Measurements from ENCODE around the gene THPO.

- no peak for TF ChIP-seq MYC (IDR thresholded peaks at IDR 0.05; ENCODE audit: insufficient read depth, insufficient read length, insufficient replicate concordance, low read length, severe bottlenecking)
- TF ChIP-seq GATAD2B (conservative IDR thresholded peaks at IDR 0.05; ENCODE audit: low read depth), result no peak
- no peak for TF ChIP-seq USF2 (IDR thresholded peaks at IDR 0.05; ENCODE audit: borderline replicate concordance, low read depth, low read length)
- TF ChIP-seq CTCF (IDR thresholded peaks at IDR 0.05 in 2 of 3, conservative IDR thresholded peaks at IDR 0.05 in 1 of 3; ENCODE audit: control insufficient read depth in 2 of 3, extremely low read depth in 1 of 3, insufficient read depth in 1 of 3, low read depth in 3 of 3, low read length in 3 of 3), result no peak
- no peak for TF ChIP-seq CHD2 (IDR thresholded peaks at IDR 0.05; ENCODE audit: borderline replicate concordance, low read depth, low read length)
- TF ChIP-seq IRF3 (IDR thresholded peaks at IDR 0.05), result no peak
- no peak for TF ChIP-seq NR2C1 (IDR thresholded peaks at IDR 0.05)
Observed at GRCh38 chr3:184419171-184419570, 41.2 kb upstream of the THPO start.
